NCI-H187 (cell line): ENCODE measurements around the gene NUDC.
"Not testable (repeated sequence)": the region's sequence is repeated elsewhere in the genome, so short reads cannot be mapped to it uniquely, and the experiment has no call there.

ENCODE experiments used
- DNase-seq, 2 experiments: peaks; one replicate each; lab custom pipeline; 2025; lab: John Stamatoyannopoulos, UW

Gene NUDC

DNA sequence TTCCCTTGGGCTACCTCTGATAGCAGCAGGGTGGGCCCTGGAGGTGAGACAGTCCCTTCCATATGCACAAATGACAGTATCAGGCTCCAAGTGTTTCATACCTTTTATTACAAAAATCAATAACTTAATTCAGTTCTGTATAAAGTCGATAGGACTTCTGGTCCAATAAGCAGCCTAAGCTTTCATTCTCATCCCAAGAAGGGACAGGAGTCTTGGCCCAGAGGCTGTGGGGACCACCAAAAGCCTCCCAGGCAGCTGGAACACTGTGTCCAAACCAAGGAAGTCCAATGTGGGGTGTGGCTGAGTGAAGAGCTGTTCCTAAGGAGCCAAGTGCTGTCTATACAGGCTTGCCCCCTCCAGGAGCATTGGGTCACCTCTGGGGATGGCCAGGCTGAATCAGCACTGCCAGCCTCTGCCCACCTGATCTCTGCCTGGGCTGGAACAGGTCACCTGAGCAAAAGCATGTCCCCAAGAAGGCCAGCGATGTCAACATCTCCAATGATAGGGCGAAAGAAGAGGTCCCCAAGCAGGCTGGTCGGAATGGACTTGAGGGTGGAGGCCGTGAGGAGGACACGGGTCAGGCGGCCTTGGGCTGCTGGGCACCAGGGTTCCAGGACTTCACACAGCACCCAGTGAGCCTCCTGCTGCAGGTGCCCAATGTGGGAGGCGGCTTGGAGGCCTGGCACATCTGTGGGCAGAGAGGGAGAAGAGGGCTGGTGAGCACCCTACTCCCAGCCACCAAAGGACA, 10.0 kb upstream of the NUDC start:
- no peak for DNase-seq

- DNase-seq = no peak
Measured at GRCh38 chr1:26912147-26912490, 9.4 kb upstream of the NUDC start.

DNA sequence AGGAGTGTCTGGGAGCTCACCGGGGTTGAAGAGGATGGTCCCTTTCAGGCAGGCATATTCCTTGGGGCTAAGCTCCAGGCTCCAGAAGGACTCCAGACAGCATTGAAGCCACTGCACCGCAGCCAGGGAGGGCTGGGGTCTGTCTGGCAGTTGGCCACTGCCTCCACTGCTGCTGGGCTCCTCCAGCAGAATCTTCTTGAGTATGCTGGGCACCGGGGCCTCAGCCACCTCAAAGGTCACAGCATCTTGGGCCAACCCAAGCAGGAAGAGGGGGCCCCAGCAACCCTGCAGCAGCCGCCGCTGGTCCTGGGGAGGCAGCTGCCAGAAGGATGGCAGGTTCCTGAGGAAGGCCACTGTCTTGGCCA, 8.2 kb upstream of the NUDC start:
- DNase-seq = no peak

GRCh38 chr1:26913754-26914619, 7.6 kb upstream of the NUDC start, which contains the start of gene NR0B2:
Gene NR0B2, minus strand, starts transcription at chr1:26913975. Its CDS starts 35 bp downstream, at chr1:26913940.
- DNase-seq = peak; percentile 84 to 90

- no peak for DNase-seq
Measured at GRCh38 chr1:26915204-26915842, 6.2 kb upstream of the NUDC start.

DNA sequence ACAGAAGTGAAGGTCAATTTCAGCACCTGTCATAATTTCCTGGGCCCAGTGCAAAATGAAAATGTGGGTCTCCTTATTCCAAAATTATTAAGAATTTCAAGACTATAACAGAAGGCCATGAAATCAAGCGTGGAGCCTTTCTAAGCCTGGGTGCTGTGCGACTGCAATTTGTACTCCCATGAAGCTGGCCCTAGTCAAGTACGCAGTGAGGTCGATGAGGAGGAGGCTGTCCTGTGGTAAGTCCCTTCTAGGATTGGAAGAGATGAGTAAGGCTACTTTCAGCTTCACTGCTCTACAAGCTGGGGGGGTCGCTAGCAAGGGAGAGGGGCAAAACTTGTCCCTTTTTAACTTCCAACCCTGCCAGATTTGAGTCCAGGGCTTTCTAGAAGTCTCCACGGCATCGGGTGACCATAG, 410 bp upstream of the NUDC start:
- DNase-seq = no peak

GRCh38 chr1:26922431-26922729, 837 bp downstream of the NUDC start:
- DNase-seq = no peak

DNA sequence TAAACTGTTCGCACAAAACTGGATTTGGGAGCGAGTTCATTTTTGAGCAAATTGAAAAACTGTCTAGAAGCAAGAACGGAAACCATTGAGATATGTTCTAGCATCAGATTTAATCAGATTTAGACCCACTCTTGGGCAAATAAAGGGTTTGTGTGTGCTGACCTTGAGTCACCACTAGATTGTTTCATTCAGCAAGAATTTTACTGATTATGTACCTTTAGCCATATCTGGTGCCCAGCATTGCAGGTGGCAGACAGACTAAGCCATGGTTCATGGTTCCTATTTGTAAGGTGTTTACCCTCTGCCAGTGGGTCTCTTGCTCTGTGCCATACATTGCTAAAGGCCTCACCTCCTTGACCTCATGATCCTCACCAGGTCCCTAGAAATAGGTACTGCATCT, 1.4 kb downstream of the NUDC start:
- DNase-seq = no peak

DNA sequence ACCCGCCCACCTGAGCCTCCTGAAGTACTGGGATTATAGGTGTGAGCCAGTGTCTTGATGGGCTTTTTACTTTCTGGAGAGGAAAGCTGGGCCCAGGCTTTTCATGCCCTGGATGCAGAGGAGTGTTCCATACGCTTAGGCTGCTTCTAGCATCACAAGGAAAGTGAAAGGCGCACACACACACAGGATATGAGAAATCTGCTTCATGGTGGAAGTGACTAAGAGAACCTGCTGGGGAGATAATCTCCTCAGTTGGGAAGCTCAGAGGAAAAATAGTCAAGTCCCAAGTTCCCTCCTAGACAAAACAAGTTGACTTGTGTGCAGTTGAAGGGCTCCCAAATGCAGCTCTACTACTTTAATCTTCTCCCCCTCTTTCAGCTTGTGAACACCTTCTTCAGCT, 2.2 kb downstream of the NUDC start:
- no peak for DNase-seq

- no peak for DNase-seq
Measured at GRCh38 chr1:26932531-26932930, 11.0 kb downstream of the NUDC start.

- no peak for DNase-seq
Measured at GRCh38 chr1:26936823-26937222, 15.3 kb downstream of the NUDC start.

DNA sequence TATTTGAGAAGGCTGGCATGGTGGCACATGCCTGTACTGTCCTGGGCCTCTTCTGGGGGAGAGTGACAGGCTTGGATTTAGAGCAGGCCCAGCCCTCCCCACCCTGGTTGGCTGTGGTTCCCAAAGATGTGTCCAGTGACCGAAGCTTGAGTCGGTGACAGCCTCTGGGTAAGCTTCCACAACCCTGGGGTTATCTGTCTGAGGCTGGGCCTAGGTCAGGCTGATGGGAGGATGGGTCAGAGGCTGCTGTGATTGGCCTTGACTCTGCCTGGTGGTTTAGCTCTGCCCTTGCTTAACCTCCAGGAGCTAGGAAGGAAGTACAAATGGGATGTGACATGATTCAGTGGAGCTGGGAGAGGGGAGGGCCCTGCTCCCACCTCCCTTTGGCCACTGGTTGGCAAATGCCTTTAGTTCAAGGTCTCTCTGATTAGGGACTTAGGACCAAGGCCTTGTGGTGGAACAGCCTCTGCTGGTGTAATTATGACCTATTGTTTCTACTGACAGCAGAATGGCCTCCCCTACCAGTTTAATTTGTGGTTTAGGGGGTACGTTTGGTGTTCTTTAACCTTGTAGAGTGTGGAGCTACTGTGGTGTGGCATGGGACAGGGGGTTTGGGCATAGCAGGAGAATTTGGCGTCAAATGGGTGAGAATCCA, 16.6 kb downstream of the NUDC start:
- no peak for DNase-seq

- no peak for DNase-seq
Measured at GRCh38 chr1:26938659-26939025, 17.1 kb downstream of the NUDC start.

- no peak for DNase-seq
Measured at GRCh38 chr1:26941311-26941710, 19.8 kb downstream of the NUDC start.

GRCh38 chr1:26942656-26943055, 21.1 kb downstream of the NUDC start:
- no peak for DNase-seq

GRCh38 chr1:26945138-26945537, 23.6 kb downstream of the NUDC start:
- no peak for DNase-seq

DNA sequence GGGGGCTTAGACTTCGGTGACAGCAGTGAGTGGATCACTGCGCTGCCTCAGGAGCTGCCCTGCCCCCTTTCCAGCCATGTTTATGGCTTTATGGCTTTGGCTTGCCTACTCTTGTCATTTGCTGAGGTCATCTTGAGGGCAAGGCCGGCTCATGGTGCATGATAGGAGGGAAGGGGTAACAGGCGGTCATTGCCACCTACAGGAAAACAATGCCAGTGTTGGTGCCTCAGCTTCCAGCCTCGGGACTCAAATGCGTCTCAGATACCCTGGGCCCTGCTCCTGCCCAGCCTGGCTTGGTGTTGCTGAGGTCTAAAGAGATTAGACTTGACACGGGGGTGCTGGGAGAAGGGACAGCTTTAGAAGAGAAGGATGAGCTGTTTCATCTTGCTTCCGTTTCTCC, 24.2 kb downstream of the NUDC start:
- DNase-seq = no peak

DNA sequence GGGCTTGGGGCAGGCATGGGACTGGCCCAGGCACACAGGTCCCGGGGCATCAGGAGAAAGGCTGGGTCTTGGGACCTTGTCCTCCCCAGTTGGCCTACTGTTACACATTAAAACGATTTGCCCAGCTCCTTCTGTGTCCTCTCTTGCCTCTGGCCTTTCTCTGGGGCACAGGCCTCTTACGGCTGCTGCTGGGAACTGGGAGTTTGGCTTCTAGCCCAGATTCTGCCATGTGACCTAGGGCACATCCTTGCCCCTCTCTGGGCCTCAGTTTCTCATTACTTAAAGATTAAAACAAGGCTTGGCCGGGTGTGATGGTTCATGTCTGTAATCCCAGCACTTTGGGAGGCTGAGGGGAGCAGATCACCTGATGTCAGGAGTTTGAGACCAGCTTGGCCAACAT, 24.7 kb downstream of the NUDC start:
- no peak for DNase-seq

- DNase-seq = not testable (repeated sequence)
Measured at GRCh38 chr1:26948725-26949057, 27.1 kb downstream of the NUDC start.

DNA sequence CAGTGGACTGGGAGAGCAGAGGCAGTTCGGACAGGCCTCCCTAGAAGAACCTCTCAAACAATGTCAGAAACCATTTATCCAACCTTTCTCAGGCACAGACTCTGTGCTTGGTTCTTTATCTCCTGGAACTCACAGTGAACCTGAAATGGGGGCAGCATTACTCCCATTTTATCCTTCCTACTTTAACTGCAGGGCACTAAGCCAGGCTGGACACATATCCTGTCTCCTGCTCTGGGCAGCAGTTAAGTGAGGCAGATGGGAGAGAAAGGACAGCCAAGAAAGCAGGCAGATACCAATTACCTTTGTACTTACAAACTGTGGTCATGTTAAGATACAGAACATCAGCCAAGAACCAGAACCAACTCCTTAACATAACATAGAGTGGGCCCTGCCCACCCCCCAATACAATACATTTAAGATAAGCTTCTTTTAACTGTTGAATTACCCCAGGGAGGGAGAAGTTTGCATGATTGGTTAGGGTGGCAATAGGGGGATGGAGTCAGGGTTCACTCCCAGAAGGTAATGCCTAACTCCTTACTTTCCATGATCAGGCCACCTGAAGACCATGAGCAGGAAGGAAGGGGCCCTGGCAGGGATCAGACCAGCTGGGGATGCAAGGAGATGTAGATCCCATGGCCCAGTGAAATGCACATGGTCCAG, 27.9 kb downstream of the NUDC start:
- no peak for DNase-seq

- no peak for DNase-seq
Measured at GRCh38 chr1:26949926-26950319, 28.4 kb downstream of the NUDC start.

- DNase-seq = no peak
Measured at GRCh38 chr1:26950602-26951001, 29.1 kb downstream of the NUDC start.
